Immature natural killer cell (primary cell): Measurements from ENCODE around the gene TMEM72. TPM values are rescaled to one million over a fixed set of nuclear protein-coding genes. Genes with fewer than 3 reads are reported as not detected.

Experiments
- DNase-seq, 3 donors: peaks; one replicate each; pipeline ENCODE4 v3.0.0; 2022; ENCODE audit warnings: mixed read lengths in 1 of 3
- H3K27ac Mint-ChIP-seq, 6 donors: one replicate each; pipeline ENCODE4 v1.8.0; 2020; ENCODE audit warnings: mixed read lengths in 6 of 6, mild to moderate bottlenecking in 5 of 6, inconsistent platforms in 4 of 6, moderate library complexity in 3 of 6
- H3K27me3 Mint-ChIP-seq, 3 donors: one replicate each; pipeline ENCODE4 v1.8.0; 2020 to 2021; ENCODE audit warnings: low read depth in 3 of 3, mild to moderate bottlenecking in 3 of 3, mixed read lengths in 3 of 3, moderate library complexity in 3 of 3, inconsistent platforms in 1 of 3
- H3K36me3 Mint-ChIP-seq, 3 donors: one replicate each; pipeline ENCODE4 v1.8.0; 2020; ENCODE audit warnings: mixed read lengths in 3 of 3, inconsistent platforms in 2 of 3, mild to moderate bottlenecking in 2 of 3
- H3K4me1 Mint-ChIP-seq, 2 donors: one replicate each; pipeline ENCODE4 v1.8.0; 2020; ENCODE audit warnings: inconsistent platforms in 2 of 2, mild to moderate bottlenecking in 2 of 2, mixed read lengths in 2 of 2, moderate library complexity in 1 of 2
- H3K4me3 Mint-ChIP-seq, 5 donors: one replicate each; pipeline ENCODE4 v1.8.0; 2020; ENCODE audit warnings: mild to moderate bottlenecking in 5 of 5, mixed read lengths in 5 of 5, inconsistent platforms in 3 of 5, moderate library complexity in 3 of 5
- H3K9me3 Mint-ChIP-seq, 6 donors: one replicate each; pipeline ENCODE4 v1.8.0; 2020; ENCODE audit warnings: mild to moderate bottlenecking in 6 of 6, mixed read lengths in 6 of 6, inconsistent platforms in 4 of 6, moderate library complexity in 3 of 6
- polyA plus RNA-seq, 3 donors: library from polyadenylated mRNA; unstranded; fragments of 300-500 nt; fragmentation: Illumina TruSeq; gene quantifications; one replicate each; pipeline ENCODE4 v1.2.3, GENCODE V29; 2021

TMEM72 gene
- polyA plus RNA-seq, 3 donors from 2014 or later: not detected

DNA sequence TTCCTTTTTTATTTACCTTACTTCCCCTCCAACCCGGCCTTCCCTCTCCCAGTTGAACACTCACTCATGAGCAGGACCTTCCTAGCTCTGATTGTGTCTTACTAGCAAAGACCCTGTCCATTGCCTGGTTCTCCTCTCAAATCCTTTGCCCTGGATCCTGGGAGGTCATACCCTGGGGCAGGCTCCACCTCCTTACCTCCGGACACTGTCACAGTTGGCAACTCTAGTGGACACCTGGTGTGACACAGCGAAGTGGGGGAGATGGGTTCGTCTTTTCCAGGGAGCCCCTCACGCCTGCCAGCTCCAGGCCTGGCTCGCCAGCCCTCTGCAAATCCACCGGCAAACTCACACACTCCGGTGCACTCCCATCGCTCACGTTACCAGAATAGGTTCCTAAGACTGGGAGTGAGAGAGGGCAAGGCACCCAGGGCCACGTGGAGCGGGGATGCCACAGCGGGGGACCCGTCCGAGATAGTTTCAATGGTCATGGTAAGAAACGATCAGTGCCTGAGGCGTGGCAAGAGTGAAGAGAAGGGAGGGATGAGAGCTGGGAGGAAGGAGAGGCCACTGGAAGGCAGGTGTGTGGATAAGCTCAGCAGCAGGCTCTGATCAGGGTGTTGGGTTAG is 30.9 kb upstream of the TMEM72 start:
- H3K4me1 Mint-ChIP-seq: peaks cover 23 to 25% of the 10 kb centered on the region in 2 donors
- no peaks in the 10 kb centered on the region for H3K36me3 Mint-ChIP-seq
- peaks cover 9 to 11% (median 11%) of the 10 kb centered on the region in 3 donors for H3K27me3 Mint-ChIP-seq
- no peaks in the 10 kb centered on the region for H3K9me3 Mint-ChIP-seq
- H3K27ac Mint-ChIP-seq: no peak overlapping the region
- peak overlapping the region in 3 of 5 donors; percentile 10 to 67 (median 19) for H3K4me3 Mint-ChIP-seq
- no peak for DNase-seq

DNA sequence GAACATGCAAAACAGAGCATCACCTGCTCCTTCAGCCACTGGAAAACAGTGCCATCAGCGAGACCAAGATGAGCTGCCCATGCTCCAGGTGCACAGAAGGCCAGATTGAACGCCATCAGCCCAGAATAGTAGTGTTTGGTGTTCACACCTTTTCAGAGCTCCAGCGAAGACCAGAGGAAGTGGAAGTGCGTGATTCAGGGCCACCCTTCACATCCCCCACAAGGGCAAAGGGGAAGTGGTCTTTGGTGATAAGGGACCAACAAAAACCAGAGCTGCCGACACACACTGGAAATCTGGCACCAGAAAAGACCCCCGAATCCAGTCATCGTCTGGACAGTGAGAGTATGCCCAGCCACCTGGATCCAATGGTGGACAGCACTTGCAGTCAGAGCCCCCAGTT is 29.5 kb upstream of the TMEM72 start:
- H3K27me3 Mint-ChIP-seq: peaks cover 9 to 15% (median 13%) of the 10 kb centered on the region in 3 donors
- H3K4me1 Mint-ChIP-seq: peaks cover 23 to 25% of the 10 kb centered on the region in 2 donors
- no peaks in the 10 kb centered on the region for H3K36me3 Mint-ChIP-seq
- no peaks in the 10 kb centered on the region for H3K9me3 Mint-ChIP-seq
- no peak for DNase-seq
- H3K4me3 Mint-ChIP-seq: peak overlapping the region in 1 of 5 donors; percentile 10
- no peak overlapping the region for H3K27ac Mint-ChIP-seq

DNA sequence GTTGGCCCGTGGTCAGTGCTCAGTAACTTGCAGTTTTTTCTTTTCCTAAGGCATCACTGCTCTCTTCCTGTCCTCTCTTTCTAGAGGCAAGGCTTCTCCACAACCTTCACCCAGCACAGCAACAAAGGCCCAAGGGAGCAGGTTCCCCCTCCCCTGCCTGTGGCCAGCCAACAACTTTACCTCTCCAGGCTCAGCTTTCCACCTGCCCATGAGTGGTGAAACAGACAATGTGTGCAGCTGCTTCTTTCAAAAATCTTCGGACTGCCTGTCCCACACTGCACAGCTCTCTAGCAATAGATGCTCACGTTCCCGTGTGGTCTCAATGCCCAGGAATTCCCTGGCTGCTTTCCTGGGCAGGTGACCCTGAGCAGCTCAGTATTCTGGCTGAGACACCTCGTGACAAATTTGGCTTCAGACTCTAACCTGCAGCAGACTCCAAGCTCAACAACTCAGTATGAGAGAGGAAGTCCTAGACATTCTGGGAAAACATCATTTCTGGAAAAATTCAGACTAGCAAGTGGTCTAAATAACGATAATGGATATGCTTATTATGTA is 28.9 kb upstream of the TMEM72 start:
- Mint-ChIP-seq H3K4me3 (no peak overlapping the region), H3K36me3 (no peaks in the 10 kb centered on the region), H3K27ac (peak overlapping the region in 1 of 6 donors; percentile 42), H3K27me3 (peaks cover 9 to 15% (median 13%) of the 10 kb centered on the region in 3 donors), H3K9me3 (no peaks in the 10 kb centered on the region), H3K4me1 (peaks cover 23 to 25% of the 10 kb centered on the region in 2 donors)
- DNase-seq: no peak

DNA sequence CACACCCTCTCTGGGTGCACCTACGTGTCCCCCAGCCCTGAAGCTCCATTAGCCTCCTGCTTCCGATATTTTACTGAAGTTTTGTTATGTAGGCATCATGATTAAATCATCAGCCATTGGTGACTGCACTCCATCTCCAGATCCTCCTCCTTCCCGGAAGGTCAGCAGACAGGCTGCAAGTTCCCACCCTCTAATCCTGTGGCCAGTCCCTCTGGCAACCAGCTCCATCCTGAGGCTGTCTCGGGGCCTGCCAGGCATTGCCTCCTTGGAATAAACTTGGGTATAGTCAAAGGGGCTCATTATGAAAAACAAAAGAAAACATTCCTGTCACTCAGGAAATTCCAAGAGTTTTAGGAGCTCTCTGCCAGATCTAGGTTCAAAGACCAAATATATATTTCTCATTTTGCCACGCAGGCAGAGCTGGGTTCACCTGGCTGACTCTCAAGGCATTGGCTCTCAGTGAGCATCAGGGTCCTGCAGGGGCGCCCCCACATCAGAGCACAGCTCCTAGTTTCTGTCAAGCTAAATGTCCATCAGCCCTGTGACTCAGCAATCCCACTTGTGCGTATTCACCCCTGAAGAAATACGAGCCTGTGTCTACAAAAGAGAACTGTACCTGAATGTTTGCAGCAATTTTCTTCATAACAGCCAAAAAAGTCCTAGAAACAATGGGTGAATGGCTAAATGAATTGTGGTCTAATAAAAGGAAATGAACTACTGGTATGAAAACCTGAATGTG is 27.4 kb upstream of the TMEM72 start:
- Mint-ChIP-seq H3K4me3 (no peak overlapping the region), H3K9me3 (no peaks in the 10 kb centered on the region), H3K27me3 (peaks cover 9 to 15% (median 11%) of the 10 kb centered on the region in 3 donors), H3K36me3 (no peaks in the 10 kb centered on the region), H3K4me1 (peaks cover 21 to 22% of the 10 kb centered on the region in 2 donors), H3K27ac (no peak overlapping the region)
- DNase-seq: no peak

DNA sequence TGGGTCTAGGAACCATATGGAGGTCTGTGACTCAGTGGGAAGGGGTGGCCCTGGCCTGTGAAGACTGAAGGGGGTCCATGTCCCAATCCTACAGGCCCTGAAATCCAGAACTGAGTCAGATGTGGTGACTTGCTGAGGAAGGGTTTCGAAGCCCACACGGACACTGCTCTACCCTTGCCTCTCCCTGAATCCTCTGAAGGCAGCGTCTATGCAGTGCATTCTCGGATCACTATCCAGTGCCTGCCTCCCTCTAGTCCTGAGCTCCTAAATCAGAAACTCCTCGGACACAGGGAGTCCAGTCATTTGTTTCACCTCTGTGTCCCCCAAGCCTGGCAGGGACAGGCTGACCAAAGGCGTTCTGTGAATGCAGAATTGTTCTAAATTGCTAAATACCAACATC is 25.4 kb upstream of the TMEM72 start:
- H3K9me3 Mint-ChIP-seq: no peaks in the 10 kb centered on the region
- no peak overlapping the region for H3K4me3 Mint-ChIP-seq
- H3K27me3 Mint-ChIP-seq: peaks cover 4 to 13% (median 5%) of the 10 kb centered on the region in 3 donors
- H3K4me1 Mint-ChIP-seq: peaks cover 11 to 13% of the 10 kb centered on the region in 2 donors
- no peak for DNase-seq
- no peak overlapping the region for H3K27ac Mint-ChIP-seq
- no peaks in the 10 kb centered on the region for H3K36me3 Mint-ChIP-seq

DNA sequence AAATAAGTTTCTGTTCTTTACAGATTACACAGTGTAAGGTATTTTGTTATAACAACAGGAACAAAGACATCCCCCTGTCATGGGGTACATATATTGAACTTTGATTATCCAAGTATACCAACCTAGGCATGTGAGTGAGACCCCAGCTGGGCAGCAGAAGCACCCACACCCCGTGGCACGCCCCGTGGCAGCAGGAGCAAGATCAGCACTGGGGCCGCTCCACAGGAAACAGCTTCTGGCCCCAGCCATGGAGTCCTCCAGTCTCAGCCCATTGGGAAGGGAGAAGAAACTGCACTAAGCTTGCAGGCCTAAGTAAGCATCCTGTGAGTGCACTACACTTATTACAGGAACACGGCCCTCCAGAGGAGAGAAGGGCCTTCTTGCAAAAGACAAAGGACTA is 24.2 kb upstream of the TMEM72 start:
- H3K36me3 Mint-ChIP-seq: no peaks in the 10 kb centered on the region
- H3K9me3 Mint-ChIP-seq: no peaks in the 10 kb centered on the region
- peaks cover 5 to 6% of the 10 kb centered on the region in 2 donors for H3K4me1 Mint-ChIP-seq
- no peak overlapping the region for H3K4me3 Mint-ChIP-seq
- no peak overlapping the region for H3K27ac Mint-ChIP-seq
- H3K27me3 Mint-ChIP-seq: peaks cover 3 to 11% (median 4%) of the 10 kb centered on the region in 3 donors
- no peak for DNase-seq

DNA sequence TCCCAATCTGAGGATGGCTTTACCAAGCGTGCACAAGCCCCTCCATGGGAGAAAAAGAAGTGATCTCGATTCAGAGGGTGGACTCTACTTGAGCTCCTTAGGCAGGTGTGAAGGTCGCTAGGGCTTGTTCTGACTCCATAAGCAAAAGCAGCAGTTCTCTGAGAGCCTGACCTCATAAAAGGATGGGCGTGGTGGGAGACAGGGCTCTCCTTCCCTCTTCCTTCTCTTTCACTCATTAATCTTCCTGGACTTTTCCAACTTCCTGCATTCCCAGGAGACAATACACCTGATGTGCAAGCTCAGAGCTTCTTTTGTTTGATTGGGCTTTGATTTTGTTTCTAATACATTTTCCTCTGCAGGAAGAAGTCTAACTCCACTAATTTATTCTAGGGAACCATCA is 22.3 kb upstream of the TMEM72 start:
- Mint-ChIP-seq H3K27me3 (peaks cover 2 to 9% (median 2%) of the 10 kb centered on the region in 3 donors), H3K9me3 (no peaks in the 10 kb centered on the region), H3K4me3 (no peak overlapping the region), H3K36me3 (no peaks in the 10 kb centered on the region), H3K4me1 (no peaks in the 10 kb centered on the region), H3K27ac (no peak overlapping the region)
- no peak for DNase-seq

DNA sequence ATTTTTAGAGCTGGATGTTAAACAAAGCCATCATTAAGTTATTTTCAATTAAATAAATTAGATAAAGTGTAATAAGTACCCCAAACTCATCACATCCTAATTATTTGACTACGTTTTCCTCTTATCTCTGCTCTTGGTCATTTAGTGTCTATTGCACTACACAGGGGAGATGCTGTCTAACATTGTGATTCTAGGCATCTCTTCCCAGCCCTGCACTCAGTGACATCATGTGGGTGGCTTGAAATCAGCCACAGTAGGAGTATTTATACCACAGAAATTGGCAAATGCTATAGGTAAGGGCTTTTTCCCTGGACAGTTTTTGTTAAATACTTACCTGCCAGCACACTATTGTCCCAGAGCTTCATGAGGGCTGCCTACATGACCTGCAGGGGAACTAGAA is 21.3 kb upstream of the TMEM72 start:
- no peak for DNase-seq
- H3K9me3 Mint-ChIP-seq: no peaks in the 10 kb centered on the region
- no peaks in the 10 kb centered on the region for H3K4me1 Mint-ChIP-seq
- no peak overlapping the region for H3K4me3 Mint-ChIP-seq
- H3K36me3 Mint-ChIP-seq: no peaks in the 10 kb centered on the region
- H3K27me3 Mint-ChIP-seq: peaks cover 2 to 4% (median 2%) of the 10 kb centered on the region in 3 donors
- no peak overlapping the region for H3K27ac Mint-ChIP-seq

DNA sequence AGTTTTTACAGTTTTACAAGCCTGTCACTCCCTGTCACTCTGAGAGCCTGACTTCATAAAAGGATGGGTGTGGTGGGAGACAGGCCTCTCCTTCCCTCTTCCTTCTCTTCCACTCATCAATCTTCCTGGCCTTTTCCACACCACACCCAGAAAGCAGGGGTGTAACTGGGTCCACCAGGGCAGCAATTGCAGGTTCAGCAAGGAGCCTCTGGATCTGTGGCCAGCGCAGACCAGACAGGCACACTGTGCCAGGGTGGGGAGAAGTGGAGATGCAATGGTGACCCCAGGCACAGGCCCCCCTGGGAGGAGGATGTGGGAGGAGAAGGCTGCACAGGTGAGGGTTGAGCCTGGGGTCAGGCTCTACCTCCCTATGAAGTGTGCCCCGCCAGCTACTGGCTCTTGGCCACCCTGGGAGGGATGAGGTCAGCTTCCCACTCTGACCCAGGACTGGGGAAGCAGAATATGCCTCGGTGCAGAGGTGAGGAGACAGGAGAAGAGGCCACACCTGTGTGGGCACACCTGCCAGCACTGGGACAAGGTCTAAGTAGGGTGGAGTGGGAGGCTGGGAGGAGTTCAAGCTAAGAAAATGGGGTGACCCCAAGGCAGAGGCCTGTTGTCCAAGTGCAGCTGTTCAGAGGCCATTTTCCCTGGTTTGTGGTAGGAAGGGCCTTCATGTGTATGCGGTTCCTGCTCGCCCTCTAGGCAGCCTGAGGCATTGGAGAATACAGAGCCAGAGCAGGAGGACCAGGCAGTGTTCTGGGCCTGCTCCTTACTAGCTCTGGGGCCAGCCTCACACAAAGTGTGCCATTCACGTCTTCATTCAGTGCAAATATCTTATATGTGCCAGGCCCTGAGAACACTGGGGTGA is 20.2 kb upstream of the TMEM72 start:
- no peaks in the 10 kb centered on the region for H3K9me3 Mint-ChIP-seq
- no peak overlapping the region for H3K27ac Mint-ChIP-seq
- H3K4me3 Mint-ChIP-seq: no peak overlapping the region

DNA sequence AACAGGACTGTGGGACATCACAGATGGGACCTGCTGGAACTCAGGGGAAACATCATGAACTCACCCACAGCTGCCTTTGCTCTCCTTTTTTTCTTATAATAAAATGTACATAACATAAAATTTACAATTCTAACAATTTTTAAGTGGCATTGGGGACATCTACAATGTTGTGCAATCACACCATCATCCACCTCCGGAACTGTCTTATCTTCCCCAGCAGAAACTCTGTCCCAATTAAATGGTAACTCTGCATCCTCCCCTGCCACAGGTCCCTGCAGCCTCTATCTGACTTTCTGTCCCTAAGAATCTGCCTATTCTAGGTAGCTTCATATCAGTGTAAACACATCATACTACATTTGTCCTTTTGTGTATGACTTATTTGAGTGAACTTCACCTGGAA is 19.4 kb upstream of the TMEM72 start:
- H3K4me1 Mint-ChIP-seq: no peaks in the 10 kb centered on the region
- H3K36me3 Mint-ChIP-seq: no peaks in the 10 kb centered on the region
- no peaks in the 10 kb centered on the region for H3K9me3 Mint-ChIP-seq
- no peak overlapping the region for H3K27ac Mint-ChIP-seq
- H3K27me3 Mint-ChIP-seq: no peaks in the 10 kb centered on the region
- DNase-seq: no peak
- H3K4me3 Mint-ChIP-seq: no peak overlapping the region

More for the DNA sequence above, 20.2 kb upstream of the TMEM72 start:
- Mint-ChIP-seq H3K4me1 (no peaks in the 10 kb centered on the region), H3K36me3 (no peaks in the 10 kb centered on the region), H3K27me3 (peaks cover 0 to 4% (median 2%) of the 10 kb centered on the region in 3 donors)
- no peak for DNase-seq

DNA sequence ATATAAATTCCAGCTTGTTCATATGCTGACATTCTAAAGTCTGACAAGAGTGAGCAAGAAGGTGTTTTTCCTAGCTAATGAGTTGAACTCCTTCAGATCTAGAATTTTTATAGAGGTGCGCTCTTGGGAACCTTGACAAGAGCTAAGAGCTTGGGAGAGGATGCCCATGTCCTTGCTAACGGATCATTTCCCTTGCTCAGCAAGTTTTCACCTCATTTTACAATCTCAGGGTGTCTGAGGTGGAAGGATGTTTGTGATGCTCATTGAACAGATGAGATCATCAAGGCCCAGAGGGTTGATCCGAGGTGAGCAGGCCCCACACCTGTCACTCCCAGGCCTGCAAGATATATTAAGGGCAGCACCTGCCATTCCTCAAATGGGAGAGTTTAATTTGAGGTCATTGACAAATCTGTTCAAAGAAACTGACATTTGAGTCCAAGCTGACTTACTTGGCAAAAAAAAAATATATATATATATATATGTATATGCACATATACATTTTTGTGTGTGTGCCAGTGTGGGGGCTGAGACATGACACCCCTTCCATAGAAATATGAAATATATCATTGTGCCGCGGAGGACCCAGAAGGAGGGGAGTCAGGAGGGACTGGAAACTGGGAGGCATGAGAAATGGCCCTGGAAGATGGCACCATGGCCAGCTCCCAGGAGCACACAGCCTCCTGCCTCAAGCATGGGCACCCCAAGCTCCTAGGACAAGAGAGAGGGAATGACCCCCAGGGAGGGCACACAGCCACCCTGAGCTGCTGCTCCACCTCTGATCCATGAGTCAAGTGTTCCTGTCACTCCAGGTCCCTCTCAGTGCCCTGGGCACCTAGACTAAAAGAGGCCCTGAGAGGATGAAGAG is 17.3 kb upstream of the TMEM72 start:
- Mint-ChIP-seq H3K9me3 (no peaks in the 10 kb centered on the region), H3K4me3 (no peak overlapping the region), H3K36me3 (no peaks in the 10 kb centered on the region), H3K27me3 (no peaks in the 10 kb centered on the region), H3K4me1 (no peaks in the 10 kb centered on the region), H3K27ac (no peak overlapping the region)
- DNase-seq: no peak

DNA sequence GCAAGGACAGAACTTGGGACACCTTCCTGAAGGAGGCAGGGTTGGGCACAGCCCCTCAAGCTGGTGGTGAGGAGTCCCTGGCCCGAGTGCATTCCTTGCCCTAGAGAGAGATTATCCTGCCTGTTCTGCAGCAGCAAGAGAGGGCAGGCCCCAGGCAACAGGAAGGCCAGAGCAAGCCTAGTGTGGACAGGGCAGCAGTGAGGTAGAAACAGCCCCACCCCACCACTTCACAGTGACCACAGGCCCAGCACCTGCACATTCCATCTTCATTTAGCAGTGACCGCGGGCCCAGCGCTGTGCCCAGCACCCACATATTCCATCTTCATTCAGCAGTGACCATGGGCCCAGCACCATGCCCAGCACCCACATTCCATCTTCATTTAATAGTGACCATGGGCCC is 16.4 kb upstream of the TMEM72 start:
- Mint-ChIP-seq H3K36me3 (no peaks in the 10 kb centered on the region), H3K4me1 (no peaks in the 10 kb centered on the region), H3K27me3 (no peaks in the 10 kb centered on the region), H3K27ac (no peak overlapping the region), H3K9me3 (no peaks in the 10 kb centered on the region), H3K4me3 (no peak overlapping the region)
- DNase-seq: no peak

DNA sequence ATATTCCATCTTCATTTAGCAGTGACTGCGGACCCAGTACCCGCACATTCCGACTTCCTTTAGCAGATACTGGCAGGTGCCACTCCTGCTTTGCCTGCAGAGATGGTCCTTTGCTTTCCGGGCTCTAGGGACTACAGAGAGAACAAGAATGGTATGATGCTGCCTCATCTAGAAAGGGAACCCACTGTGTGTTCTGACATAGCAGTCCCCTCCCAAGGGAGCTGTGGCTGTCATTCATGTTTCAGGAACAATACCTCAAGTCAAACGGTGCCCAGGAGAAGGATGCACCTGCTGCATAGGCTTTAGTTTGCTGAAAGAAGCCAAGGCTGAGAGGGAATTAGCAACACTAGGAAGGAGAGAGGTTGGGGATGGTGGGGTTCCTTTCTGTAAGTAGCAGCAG is 15.9 kb upstream of the TMEM72 start:
- DNase-seq: no peak
- Mint-ChIP-seq H3K36me3 (no peaks in the 10 kb centered on the region), H3K9me3 (no peaks in the 10 kb centered on the region), H3K4me3 (no peak overlapping the region), H3K27me3 (peaks cover 0 to 2% (median 0%) of the 10 kb centered on the region in 3 donors), H3K27ac (no peak overlapping the region), H3K4me1 (no peaks in the 10 kb centered on the region)
